GM23338 (cell line): ENCODE measurements around the gene TP53I3. TPM values are rescaled to one million over a fixed set of nuclear protein-coding genes. Genes with fewer than 3 reads are reported as not detected.

Source experiments
- ATAC-seq: fragments of 200-7000 bp; cut with Tn5 transposase; 3 replicates; pipeline ENCODE4 v1.9.1; 2020
- DNase-seq: peaks from one replicate; pipeline ENCODE4 v3.0.0-alpha.2; 2015; ENCODE audit warnings: low spot score
- H2AFZ ChIP-seq: fragments of 200-600 bp; sonication (generic); 2 replicates; pipeline ENCODE4 v1.8.0; 2016; ENCODE audit warnings: antibody characterized with exemption, mild to moderate bottlenecking, moderate library complexity
- H3F3A ChIP-seq: fragments of 200-600 bp; sonication (generic); replicated peaks from 2 replicates; pipeline ENCODE4 v1.8.0; 2017; ENCODE audit warnings: antibody characterized with exemption, mixed run types, low read depth
- H3K27ac ChIP-seq: fragments of 200-600 bp; sonication (generic); 2 replicates; pipeline ENCODE4 v1.6.1; 2016; ENCODE audit warnings: low read depth
- H3K27me3 ChIP-seq: fragments of 200-600 bp; sonication (generic); 2 replicates; pipeline ENCODE4 v1.8.0; 2016; ENCODE audit warnings: mild to moderate bottlenecking, mixed run types, moderate library complexity; ENCODE audit not compliant: insufficient read depth
- H3K36me3 ChIP-seq: fragments of 200-600 bp; sonication (generic); 2 replicates; pipeline ENCODE4 v1.8.0; 2016; ENCODE audit warnings: mild to moderate bottlenecking; ENCODE audit not compliant: insufficient read depth
- H3K4me1 ChIP-seq: fragments of 200-600 bp; sonication (generic); 2 replicates; pipeline ENCODE4 v1.8.0; 2016; ENCODE audit warnings: mild to moderate bottlenecking, moderate library complexity; ENCODE audit not compliant: insufficient read depth
- H3K4me2 ChIP-seq: fragments of 200-600 bp; sonication (generic); 2 replicates; pipeline ENCODE4 v1.7.1; 2017; ENCODE audit warnings: mixed run types
- H3K4me3 ChIP-seq: fragments of 200-600 bp; sonication (generic); 2 replicates; pipeline ENCODE4 v1.6.1; 2016; ENCODE audit warnings: mixed run types
- H3K79me2 ChIP-seq: fragments of 200-600 bp; sonication (generic); replicated peaks from 2 replicates; pipeline ENCODE4 v1.8.0; 2017; ENCODE audit warnings: mild to moderate bottlenecking; ENCODE audit not compliant: insufficient read depth
- H3K9me2 ChIP-seq: fragments of 200-600 bp; sonication (generic); 2 replicates; pipeline ENCODE4 v1.8.0; 2017; ENCODE audit not compliant: insufficient read depth
- H4K20me1 ChIP-seq: fragments of 200-600 bp; sonication (generic); replicated peaks from 2 replicates; pipeline ENCODE4 v1.8.0; 2017; ENCODE audit warnings: mild to moderate bottlenecking; ENCODE audit not compliant: insufficient read depth
- H3K27ac Mint-ChIP-seq: 2 replicates; pipeline ENCODE4 v1.8.0; 2020; ENCODE audit warnings: inconsistent platforms, mild to moderate bottlenecking, moderate library complexity, mixed read lengths
- H3K27me3 Mint-ChIP-seq: 3 replicates; pipeline ENCODE4 v1.8.0; 2022; ENCODE audit warnings: low read depth, mild to moderate bottlenecking, moderate library complexity, mixed read lengths, inconsistent platforms; ENCODE audit not compliant: insufficient read depth, poor library complexity
- H3K36me3 Mint-ChIP-seq: 3 replicates; pipeline ENCODE4 v1.8.0; 2021; ENCODE audit warnings: low read depth, mild to moderate bottlenecking, inconsistent platforms, moderate library complexity, mixed read lengths
- H3K4me1 Mint-ChIP-seq: 3 replicates; pipeline ENCODE4 v1.8.0; 2020; ENCODE audit warnings: mild to moderate bottlenecking, inconsistent platforms, mixed read lengths
- H3K4me3 Mint-ChIP-seq: 3 replicates; pipeline ENCODE4 v1.8.0; 2021; ENCODE audit warnings: moderate library complexity, mild to moderate bottlenecking, inconsistent platforms, mixed read lengths
- H3K9me3 Mint-ChIP-seq: 3 replicates; pipeline ENCODE4 v1.8.0; 2020; ENCODE audit warnings: moderate library complexity, mild to moderate bottlenecking, inconsistent platforms, mixed read lengths
- EZH2 ChIP-seq: fragments of 200-600 bp; sonication (generic); IDR thresholded peaks from one replicate; pipeline ENCODE4 v1.8.0; 2017; ENCODE audit warnings: antibody characterized with exemption, mild to moderate bottlenecking, low read depth; ENCODE audit not compliant: unreplicated experiment
- EZH2phosphoT487 ChIP-seq: fragments of 200-600 bp; sonication (generic); IDR thresholded peaks from one replicate; pipeline ENCODE4 v1.8.1; 2018; ENCODE audit warnings: antibody characterized with exemption; ENCODE audit not compliant: unreplicated experiment
- JUNB ChIP-seq: IDR thresholded peaks from one replicate; pipeline ENCODE4 v1.6.1; 2016; ENCODE audit warnings: antibody characterized with exemption; ENCODE audit not compliant: unreplicated experiment
- NANOG ChIP-seq: IDR thresholded peaks from 2 replicates; pipeline ENCODE4 v1.6.1; 2016; ENCODE audit warnings: antibody characterized with exemption, borderline replicate concordance
- POLR2AphosphoS5 ChIP-seq: IDR thresholded peaks from 2 replicates; pipeline ENCODE4 v1.6.1; 2016; ENCODE audit warnings: antibody characterized with exemption, low read depth
- STAT1 ChIP-seq: IDR thresholded peaks from one replicate; pipeline ENCODE4 v1.6.1; 2016; ENCODE audit warnings: antibody characterized with exemption; ENCODE audit not compliant: unreplicated experiment
- ZNF114 ChIP-seq: fragments of 250-450 bp; sonication (Bioruptor Pico); IDR thresholded peaks from 2 replicates; pipeline ENCODE4 v1.5.0; 2020; ENCODE audit warnings: mild to moderate bottlenecking, moderate library complexity
- ZNF331 ChIP-seq: fragments of 250-450 bp; sonication (Bioruptor Pico); IDR thresholded peaks from 2 replicates; pipeline ENCODE4 v1.5.0; 2020; ENCODE audit warnings: low read depth, mild to moderate bottlenecking, moderate library complexity
- polyA plus RNA-seq: library from polyadenylated mRNA; unstranded; fragments of >200 nt; fragmentation: Nextera tagmentation; extraction: Ambion mirVana; gene quantifications from 2 replicates; pipeline ENCODE4 v1.2.1, GENCODE V29; 2016
- total RNA-seq: library from RNA; depleted of rRNA; stranded (reverse); fragments of >200 nt; shearing (Covaris generic); gene quantifications from 2 replicates; pipeline ENCODE4 v1.2.3, GENCODE V29; 2014
- TF ChIP-seq, protein P1 (sequence below): fragments of 250-450 bp; sonication (Bioruptor Pico); IDR thresholded peaks from 2 replicates; pipeline ENCODE4 v1.5.0; 2020; ENCODE audit warnings: mild to moderate bottlenecking, moderate library complexity
- TF ChIP-seq, protein P2 (sequence below), 2 experiments: fragments of 200-600 bp in 1 of 2; sonication (generic) in 1 of 2; conservative IDR thresholded peaks; 2 replicates each; pipeline versions ENCODE4 v1.5.1 to v1.6.1; 2016 to 2017; ENCODE audit warnings: antibody characterized with exemption in 2 of 2, low read depth in 2 of 2, mild to moderate bottlenecking in 2 of 2, moderate library complexity in 1 of 2
- TF ChIP-seq, protein P3 (sequence below): IDR thresholded peaks from one replicate; pipeline ENCODE4 v1.6.1; 2018; ENCODE audit warnings: antibody characterized with exemption; ENCODE audit not compliant: unreplicated experiment

TP53I3 gene
- total and polyA plus RNA-seq, 2 experiments from 2014 or later, result 27.8 to 36.5 TPM

DNA sequence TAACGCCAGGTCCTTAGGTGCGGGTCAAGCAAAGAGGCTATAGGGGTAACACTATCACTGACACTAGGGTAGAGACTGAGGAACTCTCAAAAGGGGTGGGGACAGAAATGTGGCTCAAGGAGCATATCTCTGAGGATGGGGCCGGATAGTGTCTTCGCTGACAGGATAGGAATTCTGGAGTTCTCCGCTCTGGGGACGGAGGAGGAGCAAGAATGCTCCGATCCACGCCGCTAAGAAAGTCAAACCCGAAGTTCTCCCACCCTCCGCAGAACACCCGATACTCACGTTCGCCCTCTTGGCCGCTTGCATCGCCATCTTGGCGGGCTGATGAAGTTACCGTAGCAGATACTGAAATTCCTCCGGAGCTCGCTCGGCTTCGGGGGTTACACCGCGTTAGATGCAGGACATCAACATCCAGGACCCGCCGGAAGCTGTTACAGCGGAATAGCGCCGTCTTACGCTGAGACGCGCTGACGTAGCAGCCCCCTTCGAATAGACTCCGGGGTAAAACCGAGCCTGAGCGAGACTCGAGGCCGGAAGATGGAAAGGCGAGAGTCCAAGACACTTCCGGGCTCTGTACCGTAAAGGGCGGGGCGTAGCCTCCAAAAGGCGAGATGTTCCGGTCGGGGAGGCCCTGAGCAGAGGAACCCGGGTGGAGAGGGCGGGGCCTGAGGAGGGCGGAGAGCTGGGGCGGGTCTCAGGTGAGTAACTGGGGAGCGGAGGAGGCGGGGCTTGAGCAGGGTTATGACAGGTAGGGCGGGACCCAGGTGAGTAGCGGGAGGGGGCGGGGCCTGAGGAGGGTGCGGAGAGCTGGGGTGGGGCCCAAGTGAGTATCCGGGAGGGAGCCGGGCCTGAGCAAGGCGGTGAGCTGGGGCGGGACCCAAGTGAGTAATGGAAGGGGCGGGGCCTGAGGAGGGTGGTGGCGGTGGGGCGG is 8.5 kb downstream of the TP53I3 start, which contains the start of gene SF3B6 (continued):
- no peak for TF ChIP-seq EZH2phosphoT487
- TF ChIP-seq NANOG, result no peak
- no peak for TF ChIP-seq ZNF114 (CRISPR knock-in tag)
- TF ChIP-seq STAT1, result no peak
- TF ChIP-seq POLR2AphosphoS5, result peak; percentile 87

DNA sequence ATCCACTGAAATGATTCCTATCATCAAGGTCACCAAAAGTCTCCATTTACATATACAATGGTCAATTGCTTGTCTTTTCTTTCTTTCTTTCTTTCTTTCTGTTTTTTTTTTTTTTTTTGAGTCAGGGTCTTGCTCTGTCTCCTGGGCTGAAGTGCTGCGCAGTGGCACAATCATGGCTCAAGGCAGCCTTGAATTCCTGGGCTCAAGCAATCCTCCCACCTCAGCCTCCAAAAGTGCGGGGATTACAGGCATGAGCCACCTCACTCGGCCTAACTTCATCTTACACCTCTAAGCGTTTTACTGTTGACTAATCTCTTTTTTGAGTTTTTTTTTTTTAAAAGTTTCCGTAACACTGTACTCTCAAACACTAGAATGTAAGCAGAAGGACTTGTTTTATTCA is 9.4 kb downstream of the TP53I3 start:
- H3K4me3 Mint-ChIP-seq, result peak overlapping the region; percentile 96
- H3K79me2 ChIP-seq, result peaks cover 55% of the 10 kb centered on the region
- H3K27ac ChIP-seq, result peak overlapping the region; percentile 98
- H3K4me1 ChIP-seq, result peaks cover 28% of the 10 kb centered on the region
- no peaks in the 10 kb centered on the region for H3K9me3 Mint-ChIP-seq
- peaks cover 18% of the 10 kb centered on the region for H3K4me1 Mint-ChIP-seq
- ATAC-seq, result no peak
- H4K20me1 ChIP-seq, result peaks cover 3% of the 10 kb centered on the region; the same call in 1 of the 2 replicates
- H3F3A ChIP-seq, result peaks cover 25% of the 10 kb centered on the region
- DNase-seq, result no peak
- H3K36me3 ChIP-seq, result peaks cover 17% of the 10 kb centered on the region
- no peaks in the 10 kb centered on the region for H3K9me2 ChIP-seq
- H2AFZ ChIP-seq, result no peak overlapping the region
- peak overlapping the region; percentile 99 for H3K4me2 ChIP-seq
- peak overlapping the region; percentile 98 for H3K27ac Mint-ChIP-seq
- H3K27me3 Mint-ChIP-seq, result peaks cover 1% of the 10 kb centered on the region
- H3K36me3 Mint-ChIP-seq, result peaks cover 37% of the 10 kb centered on the region
- no peaks in the 10 kb centered on the region for H3K27me3 ChIP-seq
- peak overlapping the region; percentile 95 for H3K4me3 ChIP-seq
- no peak for TF ChIP-seq EZH2phosphoT487
- TF ChIP-seq ZNF331, result no peak
- TF ChIP-seq JUNB, result no peak
- TF ChIP-seq NANOG, result no peak
- TF ChIP-seq, protein P1, sequence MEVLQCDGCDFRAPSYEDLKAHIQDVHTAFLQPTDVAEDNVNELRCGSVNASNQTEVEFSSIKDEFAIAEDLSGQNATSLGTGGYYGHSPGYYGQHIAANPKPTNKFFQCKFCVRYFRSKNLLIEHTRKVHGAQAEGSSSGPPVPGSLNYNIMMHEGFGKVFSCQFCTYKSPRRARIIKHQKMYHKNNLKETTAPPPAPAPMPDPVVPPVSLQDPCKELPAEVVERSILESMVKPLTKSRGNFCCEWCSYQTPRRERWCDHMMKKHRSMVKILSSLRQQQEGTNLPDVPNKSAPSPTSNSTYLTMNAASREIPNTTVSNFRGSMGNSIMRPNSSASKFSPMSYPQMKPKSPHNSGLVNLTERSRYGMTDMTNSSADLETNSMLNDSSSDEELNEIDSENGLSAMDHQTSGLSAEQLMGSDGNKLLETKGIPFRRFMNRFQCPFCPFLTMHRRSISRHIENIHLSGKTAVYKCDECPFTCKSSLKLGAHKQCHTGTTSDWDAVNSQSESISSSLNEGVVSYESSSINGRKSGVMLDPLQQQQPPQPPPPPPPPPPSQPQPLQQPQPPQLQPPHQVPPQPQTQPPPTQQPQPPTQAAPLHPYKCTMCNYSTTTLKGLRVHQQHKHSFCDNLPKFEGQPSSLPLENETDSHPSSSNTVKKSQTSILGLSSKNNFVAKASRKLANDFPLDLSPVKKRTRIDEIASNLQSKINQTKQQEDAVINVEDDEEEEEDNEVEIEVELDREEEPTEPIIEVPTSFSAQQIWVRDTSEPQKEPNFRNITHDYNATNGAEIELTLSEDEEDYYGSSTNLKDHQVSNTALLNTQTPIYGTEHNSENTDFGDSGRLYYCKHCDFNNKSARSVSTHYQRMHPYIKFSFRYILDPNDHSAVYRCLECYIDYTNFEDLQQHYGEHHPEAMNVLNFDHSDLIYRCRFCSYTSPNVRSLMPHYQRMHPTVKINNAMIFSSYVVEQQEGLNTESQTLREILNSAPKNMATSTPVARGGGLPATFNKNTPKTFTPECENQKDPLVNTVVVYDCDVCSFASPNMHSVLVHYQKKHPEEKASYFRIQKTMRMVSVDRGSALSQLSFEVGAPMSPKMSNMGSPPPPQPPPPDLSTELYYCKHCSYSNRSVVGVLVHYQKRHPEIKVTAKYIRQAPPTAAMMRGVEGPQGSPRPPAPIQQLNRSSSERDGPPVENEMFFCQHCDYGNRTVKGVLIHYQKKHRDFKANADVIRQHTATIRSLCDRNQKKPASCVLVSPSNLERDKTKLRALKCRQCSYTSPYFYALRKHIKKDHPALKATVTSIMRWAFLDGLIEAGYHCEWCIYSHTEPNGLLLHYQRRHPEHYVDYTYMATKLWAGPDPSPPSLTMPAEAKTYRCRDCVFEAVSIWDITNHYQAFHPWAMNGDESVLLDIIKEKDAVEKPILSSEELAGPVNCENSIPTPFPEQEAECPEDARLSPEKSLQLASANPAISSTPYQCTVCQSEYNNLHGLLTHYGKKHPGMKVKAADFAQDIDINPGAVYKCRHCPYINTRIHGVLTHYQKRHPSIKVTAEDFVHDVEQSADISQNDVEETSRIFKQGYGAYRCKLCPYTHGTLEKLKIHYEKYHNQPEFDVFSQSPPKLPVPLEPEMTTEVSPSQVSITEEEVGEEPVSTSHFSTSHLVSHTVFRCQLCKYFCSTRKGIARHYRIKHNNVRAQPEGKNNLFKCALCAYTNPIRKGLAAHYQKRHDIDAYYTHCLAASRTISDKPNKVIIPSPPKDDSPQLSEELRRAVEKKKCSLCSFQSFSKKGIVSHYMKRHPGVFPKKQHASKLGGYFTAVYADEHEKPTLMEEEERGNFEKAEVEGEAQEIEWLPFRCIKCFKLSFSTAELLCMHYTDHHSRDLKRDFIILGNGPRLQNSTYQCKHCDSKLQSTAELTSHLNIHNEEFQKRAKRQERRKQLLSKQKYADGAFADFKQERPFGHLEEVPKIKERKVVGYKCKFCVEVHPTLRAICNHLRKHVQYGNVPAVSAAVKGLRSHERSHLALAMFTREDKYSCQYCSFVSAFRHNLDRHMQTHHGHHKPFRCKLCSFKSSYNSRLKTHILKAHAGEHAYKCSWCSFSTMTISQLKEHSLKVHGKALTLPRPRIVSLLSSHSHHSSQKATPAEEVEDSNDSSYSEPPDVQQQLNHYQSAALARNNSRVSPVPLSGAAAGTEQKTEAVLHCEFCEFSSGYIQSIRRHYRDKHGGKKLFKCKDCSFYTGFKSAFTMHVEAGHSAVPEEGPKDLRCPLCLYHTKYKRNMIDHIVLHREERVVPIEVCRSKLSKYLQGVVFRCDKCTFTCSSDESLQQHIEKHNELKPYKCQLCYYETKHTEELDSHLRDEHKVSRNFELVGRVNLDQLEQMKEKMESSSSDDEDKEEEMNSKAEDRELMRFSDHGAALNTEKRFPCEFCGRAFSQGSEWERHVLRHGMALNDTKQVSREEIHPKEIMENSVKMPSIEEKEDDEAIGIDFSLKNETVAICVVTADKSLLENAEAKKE (CRISPR knock-in tag), result no peak
- no peak for TF ChIP-seq EZH2
- TF ChIP-seq, protein P2, sequence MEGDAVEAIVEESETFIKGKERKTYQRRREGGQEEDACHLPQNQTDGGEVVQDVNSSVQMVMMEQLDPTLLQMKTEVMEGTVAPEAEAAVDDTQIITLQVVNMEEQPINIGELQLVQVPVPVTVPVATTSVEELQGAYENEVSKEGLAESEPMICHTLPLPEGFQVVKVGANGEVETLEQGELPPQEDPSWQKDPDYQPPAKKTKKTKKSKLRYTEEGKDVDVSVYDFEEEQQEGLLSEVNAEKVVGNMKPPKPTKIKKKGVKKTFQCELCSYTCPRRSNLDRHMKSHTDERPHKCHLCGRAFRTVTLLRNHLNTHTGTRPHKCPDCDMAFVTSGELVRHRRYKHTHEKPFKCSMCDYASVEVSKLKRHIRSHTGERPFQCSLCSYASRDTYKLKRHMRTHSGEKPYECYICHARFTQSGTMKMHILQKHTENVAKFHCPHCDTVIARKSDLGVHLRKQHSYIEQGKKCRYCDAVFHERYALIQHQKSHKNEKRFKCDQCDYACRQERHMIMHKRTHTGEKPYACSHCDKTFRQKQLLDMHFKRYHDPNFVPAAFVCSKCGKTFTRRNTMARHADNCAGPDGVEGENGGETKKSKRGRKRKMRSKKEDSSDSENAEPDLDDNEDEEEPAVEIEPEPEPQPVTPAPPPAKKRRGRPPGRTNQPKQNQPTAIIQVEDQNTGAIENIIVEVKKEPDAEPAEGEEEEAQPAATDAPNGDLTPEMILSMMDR (conservative IDR thresholded peaks at IDR 0.05; ENCODE audit: low read depth in 2 of 2), result no peak
- TF ChIP-seq, protein P3, sequence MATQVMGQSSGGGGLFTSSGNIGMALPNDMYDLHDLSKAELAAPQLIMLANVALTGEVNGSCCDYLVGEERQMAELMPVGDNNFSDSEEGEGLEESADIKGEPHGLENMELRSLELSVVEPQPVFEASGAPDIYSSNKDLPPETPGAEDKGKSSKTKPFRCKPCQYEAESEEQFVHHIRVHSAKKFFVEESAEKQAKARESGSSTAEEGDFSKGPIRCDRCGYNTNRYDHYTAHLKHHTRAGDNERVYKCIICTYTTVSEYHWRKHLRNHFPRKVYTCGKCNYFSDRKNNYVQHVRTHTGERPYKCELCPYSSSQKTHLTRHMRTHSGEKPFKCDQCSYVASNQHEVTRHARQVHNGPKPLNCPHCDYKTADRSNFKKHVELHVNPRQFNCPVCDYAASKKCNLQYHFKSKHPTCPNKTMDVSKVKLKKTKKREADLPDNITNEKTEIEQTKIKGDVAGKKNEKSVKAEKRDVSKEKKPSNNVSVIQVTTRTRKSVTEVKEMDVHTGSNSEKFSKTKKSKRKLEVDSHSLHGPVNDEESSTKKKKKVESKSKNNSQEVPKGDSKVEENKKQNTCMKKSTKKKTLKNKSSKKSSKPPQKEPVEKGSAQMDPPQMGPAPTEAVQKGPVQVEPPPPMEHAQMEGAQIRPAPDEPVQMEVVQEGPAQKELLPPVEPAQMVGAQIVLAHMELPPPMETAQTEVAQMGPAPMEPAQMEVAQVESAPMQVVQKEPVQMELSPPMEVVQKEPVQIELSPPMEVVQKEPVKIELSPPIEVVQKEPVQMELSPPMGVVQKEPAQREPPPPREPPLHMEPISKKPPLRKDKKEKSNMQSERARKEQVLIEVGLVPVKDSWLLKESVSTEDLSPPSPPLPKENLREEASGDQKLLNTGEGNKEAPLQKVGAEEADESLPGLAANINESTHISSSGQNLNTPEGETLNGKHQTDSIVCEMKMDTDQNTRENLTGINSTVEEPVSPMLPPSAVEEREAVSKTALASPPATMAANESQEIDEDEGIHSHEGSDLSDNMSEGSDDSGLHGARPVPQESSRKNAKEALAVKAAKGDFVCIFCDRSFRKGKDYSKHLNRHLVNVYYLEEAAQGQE, result no peak
